Rectal smooth muscle tissue (tissue), 1 donor: ENCODE results near the gene CRB3.
"Not testable (repeated sequence)": the region's sequence is repeated elsewhere in the genome, so short reads cannot be mapped to it uniquely, and the experiment has no call there.

Source experiments
- H3K27ac ChIP-seq: one replicate; pipeline ENCODE4 v1.7.0; 2013; ENCODE audit warnings: low read depth, low read length, inconsistent platforms
- H3K27me3 ChIP-seq: one replicate; pipeline ENCODE4 v1.7.0; 2013; ENCODE audit warnings: low read length; ENCODE audit not compliant: control insufficient read depth, insufficient read depth
- H3K36me3 ChIP-seq: one replicate; pipeline ENCODE4 v1.7.0; 2013; ENCODE audit warnings: low read length; ENCODE audit not compliant: control insufficient read depth, insufficient read depth
- H3K4me1 ChIP-seq: one replicate; pipeline ENCODE4 v1.7.0; 2013; ENCODE audit warnings: low read length; ENCODE audit not compliant: control insufficient read depth, insufficient read depth
- H3K4me3 ChIP-seq: one replicate; pipeline ENCODE4 v1.7.0; 2013; ENCODE audit warnings: low read length
- H3K9ac ChIP-seq: one replicate; pipeline ENCODE4 v1.7.0; 2013; ENCODE audit warnings: low read length

CRB3 gene

DNA sequence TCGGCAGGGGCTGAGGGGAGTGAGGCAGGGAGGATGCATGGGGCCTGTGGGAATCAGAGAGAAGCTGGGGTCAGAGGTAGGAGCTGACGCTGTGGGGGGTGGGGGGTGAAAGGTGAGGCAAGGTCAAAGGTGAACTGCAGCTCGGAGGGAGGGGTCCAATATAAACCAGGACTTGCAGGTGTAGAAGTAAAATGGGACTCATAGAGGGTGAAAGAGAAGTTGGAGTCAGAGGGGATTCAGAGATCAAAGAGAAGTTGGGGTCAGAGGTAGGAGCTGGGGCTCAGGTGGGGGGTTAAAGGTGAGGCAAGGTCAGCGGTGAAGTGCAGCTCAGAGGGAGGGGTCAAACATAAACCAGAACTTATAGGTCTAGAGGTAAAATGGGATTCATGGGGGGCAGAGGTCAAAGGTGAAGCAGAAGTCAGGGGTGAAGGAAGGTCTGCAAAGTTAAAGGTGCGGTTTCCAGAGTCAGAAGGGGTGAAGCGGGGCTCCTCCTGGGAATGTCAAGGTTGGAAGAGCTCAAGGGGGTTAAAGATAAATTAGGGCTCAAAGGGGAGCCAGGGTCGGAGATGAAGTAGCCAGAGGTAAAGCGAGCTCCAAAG lies 30.5 kb downstream of the CRB3 start:
- Histone ChIP-seq H3K4me3 (no peak overlapping the region), H3K36me3 (no peaks in the 10 kb centered on the region), H3K27me3 (no peaks in the 10 kb centered on the region), H3K4me1 (no peaks in the 10 kb centered on the region), H3K9ac (no peak overlapping the region), H3K27ac (no peak overlapping the region)

DNA sequence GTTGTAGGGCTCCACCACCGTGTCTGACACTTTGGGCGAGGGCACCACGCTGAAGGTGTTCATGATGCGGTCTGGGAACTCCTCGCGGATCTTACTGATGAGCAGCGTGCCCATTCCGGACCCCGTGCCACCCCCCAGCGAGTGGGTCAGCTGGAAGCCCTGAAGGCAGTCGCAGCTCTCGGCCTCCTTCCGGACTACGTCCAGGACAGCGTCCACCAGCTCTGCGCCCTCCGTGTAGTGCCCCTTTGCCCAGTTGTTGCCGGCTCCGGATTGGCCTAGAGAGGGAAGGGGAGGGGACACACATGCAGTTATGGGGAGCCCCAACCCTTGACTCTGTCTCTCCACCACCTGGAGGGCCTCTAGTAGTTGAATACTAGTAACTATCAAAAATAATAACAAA lies 31.9 kb downstream of the CRB3 start:
- H3K36me3 ChIP-seq: no peaks in the 10 kb centered on the region

DNA sequence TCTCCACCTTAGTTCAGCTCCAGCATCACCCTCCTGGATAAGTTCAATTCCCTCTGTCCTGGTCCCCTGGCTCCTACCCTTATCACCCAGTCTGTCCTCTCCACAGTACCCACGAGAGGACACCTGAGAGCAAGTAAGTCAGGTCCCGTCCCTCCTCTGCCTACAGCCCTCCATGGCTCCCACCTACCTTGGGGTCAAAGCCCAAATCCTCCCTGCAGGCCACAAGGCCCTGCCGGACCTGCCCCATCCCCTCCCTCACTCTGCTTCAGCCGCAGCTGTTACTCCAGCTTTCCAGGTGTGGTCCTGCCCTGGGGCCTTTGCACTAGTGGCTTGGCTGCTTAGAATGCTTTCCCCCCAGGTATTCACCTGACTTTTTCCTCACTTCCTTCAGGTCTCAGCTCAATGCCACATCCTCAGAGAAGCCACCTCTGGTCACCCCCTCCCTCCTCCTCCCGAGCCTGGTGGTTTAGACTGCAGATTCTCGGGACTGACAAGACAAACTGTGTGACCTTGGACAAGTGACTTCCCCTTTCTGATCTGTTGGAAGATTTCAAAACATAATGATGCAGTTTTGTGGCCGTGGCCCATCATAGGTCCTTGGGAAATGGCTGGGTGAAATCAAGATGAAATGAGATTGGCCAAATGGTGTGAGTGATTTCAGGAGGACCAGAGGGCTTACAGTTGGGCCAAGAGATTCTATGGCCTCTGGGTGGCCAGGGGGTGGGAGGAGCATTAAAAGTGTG lies 34.4 kb downstream of the CRB3 start:
- no peaks in the 10 kb centered on the region for H3K36me3 ChIP-seq
- H3K4me3 ChIP-seq: no peak overlapping the region
- H3K27ac ChIP-seq: no peak overlapping the region
- no peaks in the 10 kb centered on the region for H3K4me1 ChIP-seq
- peaks cover 16% of the 10 kb centered on the region for H3K27me3 ChIP-seq
- no peak overlapping the region for H3K9ac ChIP-seq

More for the DNA sequence above, 31.9 kb downstream of the CRB3 start:
- no peak overlapping the region for H3K9ac ChIP-seq
- no peaks in the 10 kb centered on the region for H3K4me1 ChIP-seq
- no peak overlapping the region for H3K4me3 ChIP-seq
- no peak overlapping the region for H3K27ac ChIP-seq
- H3K27me3 ChIP-seq: peaks cover 8% of the 10 kb centered on the region

DNA sequence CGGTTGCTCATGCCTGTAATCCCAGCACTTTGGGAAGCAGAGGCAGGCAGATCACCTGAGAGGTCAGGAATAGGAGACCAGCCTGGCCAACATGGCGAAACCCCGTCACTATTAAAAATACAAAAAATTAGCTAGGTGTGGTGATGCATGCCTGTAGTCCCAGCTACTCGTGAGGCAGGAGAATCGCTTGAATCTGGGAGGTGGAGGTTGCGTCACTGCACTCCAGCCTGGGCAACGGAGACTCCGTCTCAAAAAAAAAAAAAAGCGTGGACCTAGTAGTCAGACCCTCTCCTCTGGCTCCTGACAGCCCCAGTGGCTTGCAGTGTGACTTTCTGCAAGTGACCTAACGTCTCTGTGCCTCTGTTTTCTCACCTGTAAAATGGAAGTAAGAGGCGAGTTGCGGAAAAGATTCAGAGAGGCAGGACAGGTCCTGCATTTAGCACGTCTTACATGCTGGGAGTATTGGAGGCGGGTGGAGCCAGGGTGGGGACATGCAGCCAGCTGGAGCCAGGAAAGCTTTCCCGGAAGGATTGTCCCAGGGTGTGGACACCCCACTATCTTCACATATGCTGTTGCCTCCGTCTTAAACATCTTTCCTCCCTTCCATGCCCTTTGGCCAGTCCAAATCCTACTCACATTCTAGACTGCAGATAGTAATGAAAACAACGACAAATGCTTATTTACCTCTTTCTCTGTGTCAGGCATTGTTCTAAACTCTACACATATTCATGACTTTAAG lies 35.1 kb downstream of the CRB3 start:
- H3K9ac ChIP-seq: no peak overlapping the region
- H3K27ac ChIP-seq: no peak overlapping the region
- peaks cover 16% of the 10 kb centered on the region for H3K27me3 ChIP-seq
- no peaks in the 10 kb centered on the region for H3K4me1 ChIP-seq
- H3K36me3 ChIP-seq: no peaks in the 10 kb centered on the region
- no peak overlapping the region for H3K4me3 ChIP-seq

DNA sequence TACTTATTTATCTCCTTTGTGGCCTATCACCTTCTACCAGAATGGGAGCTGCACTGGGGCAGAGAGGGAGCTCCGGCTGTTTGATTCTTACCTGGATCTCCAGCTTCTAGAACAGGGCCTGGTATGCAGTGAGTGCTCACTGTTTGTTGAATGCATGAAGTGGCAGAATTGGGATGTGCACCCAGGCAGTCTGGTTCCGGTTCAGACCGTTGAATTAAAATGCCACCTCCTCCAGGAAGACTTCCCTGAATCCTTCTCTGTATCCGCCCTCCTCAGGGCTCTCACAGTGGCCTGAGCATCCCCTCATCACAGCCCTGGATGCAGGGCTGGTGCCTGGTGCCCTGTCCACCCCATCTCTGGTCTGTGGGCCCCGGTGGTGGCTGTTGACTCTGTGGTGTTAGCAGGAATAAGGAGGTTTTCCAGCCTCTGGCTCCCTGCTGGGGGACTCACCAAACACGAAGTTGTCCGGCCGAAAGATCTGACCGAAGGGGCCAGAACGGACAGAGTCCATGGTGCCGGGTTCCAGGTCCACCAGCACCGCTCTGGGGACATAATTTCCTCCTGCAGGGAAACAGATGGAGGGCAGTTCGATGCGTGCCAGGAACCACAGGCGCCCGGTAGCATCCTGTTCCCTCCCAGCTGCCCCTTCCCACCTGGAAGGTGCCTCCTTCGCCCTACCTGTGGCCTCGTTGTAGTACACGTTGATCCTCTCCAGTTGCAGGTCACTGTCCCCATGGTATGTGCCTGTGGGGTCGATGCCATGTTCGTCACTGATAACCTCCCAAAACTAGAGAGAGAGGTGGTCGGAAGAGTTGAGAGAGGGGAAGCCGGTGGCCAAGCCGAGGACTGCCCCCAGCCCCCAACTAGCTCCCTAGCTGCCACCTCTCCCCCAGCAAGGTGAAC lies 37.0 kb downstream of the CRB3 start:
- H3K4me1 ChIP-seq: no peaks in the 10 kb centered on the region
- H3K36me3 ChIP-seq: no peaks in the 10 kb centered on the region
- peaks cover 16% of the 10 kb centered on the region for H3K27me3 ChIP-seq
- no peak overlapping the region for H3K9ac ChIP-seq
- H3K4me3 ChIP-seq: no peak overlapping the region
- H3K27ac ChIP-seq: no peak overlapping the region

DNA sequence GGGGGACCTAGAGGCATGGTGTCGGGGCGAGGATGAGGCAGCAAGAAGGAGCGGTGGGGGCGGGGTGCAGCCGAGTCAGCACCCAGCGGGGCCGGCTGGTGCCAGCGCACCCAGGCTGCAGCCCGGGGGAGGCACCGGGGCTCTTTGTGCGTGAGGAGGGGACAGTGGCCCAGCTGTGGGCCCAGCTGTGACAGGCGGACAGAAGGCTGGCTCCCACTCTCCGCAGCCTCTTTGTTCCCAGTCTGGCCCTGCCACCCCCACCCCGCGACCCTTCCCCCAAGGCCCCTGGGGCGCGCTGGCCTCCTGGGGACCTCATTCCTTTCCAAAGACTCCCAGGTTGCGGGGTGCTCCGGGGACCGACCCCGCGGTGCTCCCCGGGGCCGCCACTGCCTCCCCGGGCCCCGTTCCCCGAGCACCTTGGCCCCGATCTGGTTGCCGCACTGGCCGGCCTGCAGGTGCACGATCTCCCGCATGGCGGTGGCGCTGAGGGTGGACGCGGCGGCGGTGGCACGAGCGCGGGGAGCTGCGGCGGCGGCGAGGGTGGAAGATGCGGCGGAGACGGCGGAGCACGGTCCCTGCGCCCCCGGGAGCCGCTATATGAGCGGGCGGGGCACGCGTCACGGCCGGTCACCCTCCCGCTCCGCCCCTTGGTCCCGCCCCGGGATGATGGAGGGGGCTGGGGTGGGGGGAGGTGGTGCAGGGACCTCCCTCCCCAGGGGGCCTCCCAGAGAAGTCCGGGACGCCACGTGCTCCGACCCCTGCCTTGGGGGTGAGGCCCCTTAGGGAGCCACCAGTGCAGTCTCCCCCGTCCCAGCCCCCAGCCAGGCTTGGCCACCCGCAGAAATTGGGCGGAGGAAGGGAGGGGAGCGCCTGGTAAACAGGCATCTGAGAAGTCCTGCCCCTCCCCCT lies 37.9 kb downstream of the CRB3 start, which contains the start of gene TUBB4A:
Gene TUBB4A, minus strand, starts transcription at position 570 of the 909 bp plus-strand sequence. Its CDS starts 97 bp downstream, at position 473.
- no peaks in the 10 kb centered on the region for H3K4me1 ChIP-seq
- H3K36me3 ChIP-seq: no peaks in the 10 kb centered on the region
- peak within 1 kb of the TSS; percentile 27 for H3K4me3 ChIP-seq
- H3K9ac ChIP-seq: no peak within 1 kb of the TSS
- H3K27me3 ChIP-seq: peaks cover 16% of the 10 kb centered on the region
- H3K27ac ChIP-seq: no peak within 1 kb of the TSS

DNA sequence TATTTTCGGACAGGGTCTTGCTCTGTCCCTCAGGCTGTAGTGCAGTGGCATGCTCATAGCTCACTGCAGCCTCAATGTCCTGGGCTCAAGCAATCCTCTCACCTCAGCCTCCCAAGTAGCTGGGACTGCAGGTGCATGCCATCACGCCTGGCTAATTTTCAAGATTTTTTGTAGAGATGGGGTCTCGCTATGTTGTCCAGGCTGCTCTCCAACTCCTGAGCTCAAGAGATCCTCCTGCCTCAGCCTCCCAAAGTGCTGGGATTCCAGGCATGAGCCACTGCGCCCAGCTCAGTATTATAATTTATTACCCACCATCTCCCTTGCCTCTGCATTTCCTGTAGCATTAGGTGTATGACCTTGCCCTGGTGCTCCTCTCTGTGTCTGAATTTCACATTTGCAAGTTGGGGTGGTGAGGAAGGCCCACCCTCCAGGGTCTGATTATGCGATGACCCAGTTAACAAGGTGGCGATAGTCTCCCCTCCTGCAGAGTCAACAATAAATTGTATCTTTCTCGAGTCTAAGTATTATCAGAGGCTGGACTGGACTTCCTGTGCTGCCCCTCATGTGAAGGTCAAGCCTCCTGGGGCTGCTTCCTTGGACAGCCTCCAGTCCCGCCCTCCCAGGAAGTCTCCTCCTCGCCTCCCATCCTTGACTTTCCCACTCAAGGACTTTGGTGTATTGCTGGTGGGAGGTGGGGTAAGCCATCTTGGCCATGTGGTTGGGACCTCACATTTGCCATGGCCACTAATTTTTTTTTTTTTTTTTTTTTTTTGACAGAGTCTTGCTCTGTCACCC lies 39.5 kb downstream of the CRB3 start:
- no peaks in the 10 kb centered on the region for H3K36me3 ChIP-seq
- H3K4me1 ChIP-seq: no peaks in the 10 kb centered on the region
- H3K27ac ChIP-seq: no peak overlapping the region
- H3K27me3 ChIP-seq: peaks cover 16% of the 10 kb centered on the region
- H3K9ac ChIP-seq: no peak overlapping the region
- H3K4me3 ChIP-seq: no peak overlapping the region

DNA sequence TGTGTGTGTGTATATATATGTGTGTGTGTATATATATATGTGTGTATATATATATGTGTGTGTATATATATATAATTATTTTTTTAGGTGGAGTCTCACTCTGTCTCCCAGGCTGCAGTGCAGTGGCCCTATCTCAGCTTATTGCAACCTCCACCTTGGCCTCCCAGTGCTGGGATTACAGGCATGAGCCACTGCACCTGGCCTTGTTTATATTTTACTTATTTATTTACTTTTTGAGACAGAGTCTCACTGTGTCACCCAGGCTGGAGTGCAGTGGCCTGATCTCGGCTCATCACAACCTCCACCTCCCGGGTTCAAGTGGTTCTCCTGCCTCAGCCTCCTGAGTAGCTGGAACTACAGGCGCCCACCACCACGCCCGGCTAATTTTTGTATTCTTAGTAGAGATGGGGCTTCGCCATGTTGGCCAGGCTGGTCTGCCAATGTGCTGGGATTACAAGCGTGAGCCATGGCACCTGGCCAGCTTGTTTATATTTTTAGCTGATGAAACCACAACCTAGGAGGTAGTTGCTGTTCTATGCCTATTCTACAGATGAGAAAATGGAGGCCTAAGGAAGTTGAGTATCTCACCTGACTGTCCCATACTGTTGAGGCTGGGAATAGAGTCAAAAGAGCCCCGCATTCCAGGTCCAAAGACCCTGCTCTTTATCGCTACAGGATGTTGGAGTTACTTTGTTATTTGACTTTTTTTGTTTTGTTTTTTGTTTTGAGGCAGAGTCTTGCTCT lies 44.1 kb downstream of the CRB3 start:
- not testable (repeated sequence) for H3K9ac ChIP-seq, H3K36me3 ChIP-seq, H3K27me3 ChIP-seq

DNA sequence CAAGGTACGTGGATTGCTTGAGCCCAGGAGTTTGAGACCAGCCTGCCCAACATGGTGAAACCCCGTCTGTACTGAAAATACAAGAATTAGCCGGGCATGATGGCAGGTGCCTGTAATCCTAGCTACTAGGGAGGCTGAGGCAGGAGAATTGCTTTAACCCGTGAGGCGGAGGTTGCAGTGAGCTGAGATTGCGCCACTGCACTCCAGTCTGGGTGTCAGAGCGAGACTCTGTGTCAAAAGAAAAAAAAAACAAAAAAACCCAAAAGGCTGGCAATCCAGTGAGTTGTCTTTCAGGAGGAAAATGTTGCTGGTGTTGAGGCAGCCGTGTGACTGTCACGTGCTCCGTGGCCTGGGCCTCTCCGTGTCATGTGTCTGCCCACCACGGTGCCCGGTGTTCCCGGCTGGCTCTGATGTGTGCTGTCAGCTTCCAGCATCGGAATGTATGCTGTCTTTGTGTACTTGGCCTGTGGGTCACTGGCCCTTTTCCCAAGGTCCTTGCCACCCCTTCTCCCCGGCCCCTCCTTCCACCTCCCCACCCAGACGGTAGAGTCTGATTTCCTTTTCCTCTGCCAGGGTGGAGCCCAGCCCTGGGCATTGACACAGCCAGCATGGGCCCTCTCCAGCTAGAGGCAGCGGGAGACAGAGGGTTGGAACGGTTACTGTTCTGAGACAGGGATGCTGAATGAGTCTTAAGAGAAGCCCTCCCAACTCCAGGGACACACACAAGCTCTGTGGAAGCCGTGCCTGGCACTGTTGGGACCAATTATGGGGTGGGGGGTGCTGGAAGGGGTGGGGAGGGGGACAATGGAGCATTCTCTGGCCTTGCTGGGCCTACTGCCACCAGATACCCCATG lies 45.3 kb downstream of the CRB3 start:
- Histone ChIP-seq H3K27me3 (no peaks in the 10 kb centered on the region), H3K4me1 (no peaks in the 10 kb centered on the region), H3K4me3 (no peak overlapping the region), H3K27ac (no peak overlapping the region), H3K9ac (no peak overlapping the region), H3K36me3 (no peaks in the 10 kb centered on the region)

More for the DNA sequence above, 44.1 kb downstream of the CRB3 start:
- H3K4me1 ChIP-seq, H3K27ac ChIP-seq, H3K4me3 ChIP-seq: not testable (repeated sequence)

DNA sequence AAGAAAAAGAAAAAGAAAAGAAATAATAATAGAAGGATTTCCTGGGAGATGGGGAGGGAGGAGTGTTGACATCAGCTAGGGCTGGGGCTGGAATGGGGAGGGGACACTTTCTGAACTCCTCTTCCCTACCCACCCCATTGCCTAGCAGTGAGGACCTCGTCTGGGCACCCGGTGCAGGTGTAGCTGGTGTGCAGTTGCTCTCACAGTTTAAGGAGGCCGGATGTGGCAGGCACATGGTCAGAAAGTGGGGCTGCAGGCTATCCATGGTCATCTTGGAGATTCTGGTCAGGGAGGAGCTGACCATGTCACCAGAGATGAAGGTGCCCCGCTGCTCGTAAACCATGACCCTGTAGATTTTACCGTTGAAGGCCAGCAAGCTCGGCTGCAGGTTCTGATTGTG lies 46.5 kb downstream of the CRB3 start:
- H3K27ac ChIP-seq: no peak overlapping the region
- no peaks in the 10 kb centered on the region for H3K36me3 ChIP-seq
- no peak overlapping the region for H3K9ac ChIP-seq
- H3K27me3 ChIP-seq: no peaks in the 10 kb centered on the region
- H3K4me1 ChIP-seq: no peaks in the 10 kb centered on the region
- H3K4me3 ChIP-seq: no peak overlapping the region
